ENCODE data around the gene EHMT1.

The EHMT1 gene

DNA sequence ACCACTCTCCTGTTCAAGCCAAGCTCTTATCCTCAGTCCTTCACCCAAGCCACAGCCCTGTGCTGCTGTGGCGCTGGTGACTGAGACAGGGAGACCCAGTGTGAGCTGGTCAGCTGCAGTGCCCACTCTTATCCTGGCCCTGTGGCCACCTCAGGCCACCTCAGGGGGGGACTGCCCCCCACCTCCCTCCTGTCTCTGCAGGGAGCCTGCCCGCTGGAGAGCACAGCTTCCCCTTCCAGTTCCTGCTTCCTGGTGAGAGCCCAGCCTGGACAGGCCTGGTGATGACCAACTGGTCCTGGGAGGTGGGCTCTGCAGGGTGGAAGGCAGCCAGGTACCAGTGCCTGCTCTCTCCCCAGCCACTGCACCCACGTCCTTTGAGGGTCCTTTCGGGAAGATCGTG lies 5.5 kb upstream of the EHMT1 start:
- Histone ChIP-seq H3K4me3 (ENCODE audit: low read length, poor library complexity, severe bottlenecking) (no peak overlapping the region), H3K4me1 (ENCODE audit: insufficient read depth, low read length, poor library complexity, severe bottlenecking) (peaks cover 14% of the 10 kb centered on the region), H3K36me3 (ENCODE audit: insufficient read depth, low read length) (no peaks in the 10 kb centered on the region), H3K9me3 (ENCODE audit: insufficient read depth, low read depth, low read length) (no peaks in the 10 kb centered on the region), H2AFZ (ENCODE audit: low read length) (no peak overlapping the region), H3K9me2 (replicated peaks; ENCODE audit: low read depth, low read length) (no peaks in the 10 kb centered on the region), H3F3A (ENCODE audit: low read depth) (no peaks in the 10 kb centered on the region), H3K9ac (ENCODE audit: low read depth, low read length, poor library complexity, severe bottlenecking) (no peak overlapping the region), H3K27me3 (ENCODE audit: insufficient read depth, low read length, poor library complexity, severe bottlenecking) (no peaks in the 10 kb centered on the region), H3K79me2 (ENCODE audit: insufficient read depth, low read length) (peaks cover 27% of the 10 kb centered on the region), H3K4me2 (ENCODE audit: low read depth, low read length, poor library complexity, severe bottlenecking) (no peak overlapping the region), H4K20me1 (ENCODE audit: insufficient read depth, low read length, poor library complexity, severe bottlenecking) (peaks cover 20% of the 10 kb centered on the region)
- no peak for TF ChIP-seq EZH2phosphoT487 (IDR thresholded peaks at IDR 0.05; ENCODE audit: borderline replicate concordance)
- TF ChIP-seq, protein P1, sequence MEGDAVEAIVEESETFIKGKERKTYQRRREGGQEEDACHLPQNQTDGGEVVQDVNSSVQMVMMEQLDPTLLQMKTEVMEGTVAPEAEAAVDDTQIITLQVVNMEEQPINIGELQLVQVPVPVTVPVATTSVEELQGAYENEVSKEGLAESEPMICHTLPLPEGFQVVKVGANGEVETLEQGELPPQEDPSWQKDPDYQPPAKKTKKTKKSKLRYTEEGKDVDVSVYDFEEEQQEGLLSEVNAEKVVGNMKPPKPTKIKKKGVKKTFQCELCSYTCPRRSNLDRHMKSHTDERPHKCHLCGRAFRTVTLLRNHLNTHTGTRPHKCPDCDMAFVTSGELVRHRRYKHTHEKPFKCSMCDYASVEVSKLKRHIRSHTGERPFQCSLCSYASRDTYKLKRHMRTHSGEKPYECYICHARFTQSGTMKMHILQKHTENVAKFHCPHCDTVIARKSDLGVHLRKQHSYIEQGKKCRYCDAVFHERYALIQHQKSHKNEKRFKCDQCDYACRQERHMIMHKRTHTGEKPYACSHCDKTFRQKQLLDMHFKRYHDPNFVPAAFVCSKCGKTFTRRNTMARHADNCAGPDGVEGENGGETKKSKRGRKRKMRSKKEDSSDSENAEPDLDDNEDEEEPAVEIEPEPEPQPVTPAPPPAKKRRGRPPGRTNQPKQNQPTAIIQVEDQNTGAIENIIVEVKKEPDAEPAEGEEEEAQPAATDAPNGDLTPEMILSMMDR (conservative IDR thresholded peaks at IDR 0.05; ENCODE audit: low read length), result no peak

GRCh38 chr9:137613738-137614523 lies 4.9 kb upstream of the EHMT1 start:
- Histone ChIP-seq H3K9ac (ENCODE audit: low read depth, low read length, poor library complexity, severe bottlenecking) (no peak overlapping the region), H3K4me1 (ENCODE audit: insufficient read depth, low read length, poor library complexity, severe bottlenecking) (peaks cover 14% of the 10 kb centered on the region), H3F3A (ENCODE audit: low read depth) (no peaks in the 10 kb centered on the region), H3K4me3 (ENCODE audit: low read length, poor library complexity, severe bottlenecking) (no peak overlapping the region), H3K9me2 (replicated peaks; ENCODE audit: low read depth, low read length) (no peaks in the 10 kb centered on the region), H4K20me1 (ENCODE audit: insufficient read depth, low read length, poor library complexity, severe bottlenecking) (peaks cover 17% of the 10 kb centered on the region), H3K27me3 (ENCODE audit: insufficient read depth, low read length, poor library complexity, severe bottlenecking) (no peaks in the 10 kb centered on the region), H3K36me3 (ENCODE audit: insufficient read depth, low read length) (no peaks in the 10 kb centered on the region), H3K9me3 (ENCODE audit: insufficient read depth, low read depth, low read length) (no peaks in the 10 kb centered on the region), H3K4me2 (ENCODE audit: low read depth, low read length, poor library complexity, severe bottlenecking) (no peak overlapping the region), H2AFZ (ENCODE audit: low read length) (no peak overlapping the region), H3K79me2 (ENCODE audit: insufficient read depth, low read length) (peaks cover 28% of the 10 kb centered on the region)
- TF ChIP-seq EZH2phosphoT487 (IDR thresholded peaks at IDR 0.05; ENCODE audit: borderline replicate concordance), result no peak
- TF ChIP-seq, protein P1 (conservative IDR thresholded peaks at IDR 0.05; ENCODE audit: low read length), result no peak

DNA sequence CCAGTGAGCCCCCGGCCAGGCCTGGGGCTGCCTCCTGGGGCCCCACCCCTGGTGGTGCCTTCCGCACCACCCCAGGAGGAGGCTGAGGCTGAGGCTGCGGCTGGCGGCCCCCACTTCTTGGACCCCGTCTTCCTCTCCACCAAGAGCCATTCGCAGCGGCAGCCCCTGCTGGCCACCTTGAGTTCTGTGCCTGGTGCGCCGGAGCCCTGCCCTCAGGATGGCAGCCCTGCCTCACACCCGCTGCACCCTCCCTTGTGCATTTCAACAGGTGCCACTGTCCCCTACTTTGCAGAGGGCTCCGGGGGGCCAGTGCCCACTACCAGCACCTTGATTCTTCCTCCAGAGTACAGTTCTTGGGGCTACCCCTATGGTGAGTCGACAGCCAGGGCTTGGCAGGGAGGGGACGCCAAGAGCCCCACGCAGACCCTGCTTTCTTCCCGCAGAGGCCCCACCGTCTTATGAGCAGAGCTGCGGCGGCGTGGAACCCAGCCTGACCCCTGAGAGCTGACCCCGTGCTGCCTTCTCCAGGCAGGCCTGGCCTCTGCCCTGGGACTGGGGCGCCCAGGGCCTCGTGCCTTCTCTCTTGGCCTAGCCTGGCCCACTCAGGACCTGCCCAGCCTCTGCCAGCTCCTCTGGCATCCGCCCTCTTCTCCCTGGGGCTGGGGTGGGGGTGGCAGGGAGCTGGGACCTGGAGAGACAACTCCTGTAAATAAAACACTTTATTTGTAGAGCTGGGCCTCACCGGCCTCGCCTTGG lies 4.0 kb upstream of the EHMT1 start:
- no peaks in the 10 kb centered on the region for H3K27me3 ChIP-seq (ENCODE audit: insufficient read depth, low read length, poor library complexity, severe bottlenecking)
- no peak overlapping the region for H2AFZ ChIP-seq (ENCODE audit: low read length)
- TF ChIP-seq, protein P1 (conservative IDR thresholded peaks at IDR 0.05; ENCODE audit: low read length), result no peak
- TF ChIP-seq EZH2phosphoT487 (IDR thresholded peaks at IDR 0.05; ENCODE audit: borderline replicate concordance), result no peak
- peaks cover 18% of the 10 kb centered on the region for H3K4me1 ChIP-seq (ENCODE audit: insufficient read depth, low read length, poor library complexity, severe bottlenecking)
- no peak overlapping the region for H3K4me2 ChIP-seq (ENCODE audit: low read depth, low read length, poor library complexity, severe bottlenecking)
- H3F3A ChIP-seq (ENCODE audit: low read depth), result no peaks in the 10 kb centered on the region
- no peak overlapping the region for H3K4me3 ChIP-seq (ENCODE audit: low read length, poor library complexity, severe bottlenecking)
- no peaks in the 10 kb centered on the region for H3K9me2 ChIP-seq (replicated peaks; ENCODE audit: low read depth, low read length)
- peaks cover 21% of the 10 kb centered on the region for H4K20me1 ChIP-seq (ENCODE audit: insufficient read depth, low read length, poor library complexity, severe bottlenecking)
- H3K79me2 ChIP-seq (ENCODE audit: insufficient read depth, low read length), result peaks cover 35% of the 10 kb centered on the region
- no peaks in the 10 kb centered on the region for H3K9me3 ChIP-seq (ENCODE audit: insufficient read depth, low read depth, low read length)
- H3K36me3 ChIP-seq (ENCODE audit: insufficient read depth, low read length), result no peaks in the 10 kb centered on the region
- H3K9ac ChIP-seq (ENCODE audit: low read depth, low read length, poor library complexity, severe bottlenecking), result no peak overlapping the region

All from Loucy (cell line).